Right lobe of liver (tissue), 4 donors: ENCODE measurements around the gene OSBPL8.

Experiments
- CTCF ChIP-seq, 4 donors: fragments of 200-600 bp in 3 of 4; fragments of 450-650 bp in 1 of 4; IDR thresholded peaks; one replicate each; pipeline versions ENCODE4 v1.5.1 to v1.8.0; 2016 to 2022; ENCODE audit warnings: antibody characterized with exemption in 4 of 4, mild to moderate bottlenecking in 2 of 4
- POLR2A ChIP-seq: fragments of 450-650 bp; IDR thresholded peaks from one replicate; pipeline ENCODE4 v1.6.1; 2017; ENCODE audit warnings: antibody characterized with exemption, mild to moderate bottlenecking
- donor health status: DM: no; HTN: no; CAD: no.
- donor health status: DM: no; HTN: no; CAD: no.
- donor health status: DM: no; HTN: yes; CAD: no.

- no peak for TF ChIP-seq CTCF (IDR thresholded peaks at IDR 0.05)
- TF ChIP-seq POLR2A = no peak
These were observed 96.8 kb downstream of the OSBPL8 start for GRCh38 chr12:76462668-76463224.
